Activated CD8-positive, alpha-beta memory T cell treated with anti-CD3 and anti-CD28 coated beads for 24 hours (primary cell): Measurements from ENCODE around the gene ZNF57.
"Not testable (repeated sequence)": the region's sequence is repeated elsewhere in the genome, so short reads cannot be mapped to it uniquely, and the experiment has no call there.

ENCODE experiments used
- DNase-seq: peaks from one replicate; pipeline ENCODE4 v3.0.0-alpha.2; 2020

The ZNF57 gene

GRCh38 chr19:2960120-2960519, 59.4 kb downstream of the ZNF57 start:
- DNase-seq = no peak

- peak; percentile 66 for DNase-seq
Observed at GRCh38 chr19:2962018-2962670, 61.4 kb downstream of the ZNF57 start.

- DNase-seq = no peak
Observed at GRCh38 chr19:2963122-2963521, 62.4 kb downstream of the ZNF57 start.

GRCh38 chr19:2963631-2964030, 62.9 kb downstream of the ZNF57 start:
- DNase-seq = not testable (repeated sequence)

GRCh38 chr19:2964874-2965273, 64.1 kb downstream of the ZNF57 start:
- no peak for DNase-seq

GRCh38 chr19:2967972-2968371, 67.2 kb downstream of the ZNF57 start:
- no peak for DNase-seq
